ENCODE measurements around the gene SOX13.

SOX13 gene

GRCh38 chr1:204108312-204109141 lies 35.6 kb downstream of the SOX13 start:
- no peak for DNase-seq (ENCODE audit: low read depth)

DNA sequence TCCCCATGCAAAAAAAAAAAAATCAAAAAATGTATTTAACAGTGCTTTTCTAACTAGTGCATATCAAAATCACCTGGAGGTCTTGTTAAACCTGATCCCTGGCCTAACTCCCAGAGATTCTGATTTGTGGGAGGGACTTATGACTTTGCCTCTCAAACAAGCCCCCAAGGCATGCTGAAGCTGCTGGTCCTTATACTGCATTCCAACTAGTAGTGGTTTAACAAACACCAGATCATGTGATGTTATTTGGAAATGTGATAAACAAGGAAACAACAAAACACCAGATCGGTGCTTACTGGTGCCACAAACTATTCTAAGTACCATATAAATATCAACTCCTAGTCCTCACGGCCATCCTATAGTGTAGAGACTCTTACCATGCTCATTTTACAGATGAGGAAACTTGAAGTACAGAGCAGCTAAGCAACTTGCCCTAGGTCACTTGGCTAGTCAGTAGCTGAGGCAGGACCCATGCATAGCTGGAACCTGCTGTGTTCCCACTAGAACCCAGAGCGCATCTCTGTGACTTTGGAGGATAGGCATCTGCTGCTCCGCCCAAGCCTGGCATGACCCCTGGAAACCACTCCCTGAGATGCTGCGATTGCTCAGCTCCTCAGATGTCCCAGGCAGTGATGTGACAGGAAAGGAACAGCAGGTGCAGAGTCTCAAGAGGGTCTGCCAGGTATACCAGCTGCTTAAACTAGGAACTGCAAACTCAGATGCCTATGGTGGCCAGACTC lies 38.1 kb downstream of the SOX13 start:
- no peak for DNase-seq (ENCODE audit: low read depth)

- DNase-seq (ENCODE audit: low read depth) = no peak
Measured at GRCh38 chr1:204112876-204113730, 40.2 kb downstream of the SOX13 start.

GRCh38 chr1:204113896-204114295 lies 41.0 kb downstream of the SOX13 start:
- DNase-seq (ENCODE audit: low read depth) = no peak

DNA sequence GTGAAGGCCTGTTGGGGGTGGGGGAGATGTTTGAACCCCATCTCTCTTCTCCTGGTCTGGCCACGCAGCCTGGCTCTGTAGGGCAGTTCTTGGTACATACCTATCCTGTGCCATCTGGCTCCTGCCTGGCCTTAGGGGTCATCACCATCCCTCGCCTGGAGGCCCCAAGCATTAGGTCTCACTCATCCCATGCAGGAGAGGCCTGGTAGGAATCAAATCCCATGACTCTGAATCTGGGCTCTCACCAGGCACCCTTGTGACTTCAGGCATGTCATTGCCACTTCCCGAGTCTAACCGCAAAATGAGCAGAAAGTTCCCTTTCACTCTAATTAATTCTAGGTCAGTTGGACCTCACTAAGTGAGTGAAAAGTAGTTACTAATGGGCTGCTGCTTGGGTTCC lies 41.7 kb downstream of the SOX13 start:
- DNase-seq (ENCODE audit: low read depth) = no peak

GRCh38 chr1:204115116-204115515 lies 42.2 kb downstream of the SOX13 start:
- no peak for DNase-seq (ENCODE audit: low read depth)

- no peak for DNase-seq (ENCODE audit: low read depth)
Measured at GRCh38 chr1:204116539-204116938, 43.6 kb downstream of the SOX13 start.

- DNase-seq (ENCODE audit: low read depth) = no peak
Measured at GRCh38 chr1:204121840-204122555, 49.1 kb downstream of the SOX13 start.

- no peak for DNase-seq (ENCODE audit: low read depth)
Measured at GRCh38 chr1:204123376-204123775, 50.5 kb downstream of the SOX13 start.

GRCh38 chr1:204124639-204125038 lies 51.7 kb downstream of the SOX13 start:
- no peak for DNase-seq (ENCODE audit: low read depth)

- no peak for DNase-seq (ENCODE audit: low read depth)
Measured at GRCh38 chr1:204125759-204126351, 52.9 kb downstream of the SOX13 start.

DNA sequence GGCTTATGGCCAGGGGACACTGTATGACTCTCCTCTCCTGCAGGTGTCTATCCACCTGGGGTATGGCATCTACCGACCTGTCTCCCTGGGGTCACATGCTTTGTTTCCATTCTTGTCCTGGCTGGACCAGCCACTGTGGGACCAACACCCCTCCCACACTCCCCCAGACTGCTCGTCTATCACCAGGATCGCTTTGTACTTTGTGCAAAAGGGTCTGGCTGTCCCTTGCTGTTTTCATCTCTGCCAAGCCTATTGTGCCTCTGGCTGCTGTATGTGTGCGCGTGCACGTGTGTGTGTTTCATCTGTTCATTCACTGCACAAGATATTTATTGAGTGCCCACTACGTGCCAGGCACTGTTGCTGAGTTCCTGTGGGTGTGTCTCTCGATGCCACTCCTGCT lies 53.5 kb downstream of the SOX13 start:
- DNase-seq (ENCODE audit: low read depth) = no peak

DNA sequence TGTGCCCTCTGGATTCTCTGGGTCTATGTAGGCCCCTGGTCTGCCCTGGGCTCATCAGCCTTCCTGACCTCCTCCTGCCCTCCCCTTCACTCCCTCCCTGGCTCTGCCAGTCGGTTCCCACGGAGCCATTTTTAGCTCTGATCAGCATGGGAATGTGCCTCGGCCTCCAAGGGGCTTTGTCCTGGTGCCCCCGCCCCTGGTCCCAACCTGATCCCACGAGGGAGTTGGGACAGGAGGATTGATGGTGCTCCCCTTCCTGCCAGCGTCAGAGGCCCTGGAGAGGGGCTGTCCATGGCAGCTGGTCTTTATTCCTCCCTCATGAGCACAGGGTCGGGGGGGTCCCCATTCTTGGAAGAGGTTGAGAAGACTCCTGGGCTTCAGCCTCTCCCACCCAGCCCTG lies 54.0 kb downstream of the SOX13 start:
- DNase-seq (ENCODE audit: low read depth) = no peak

DNA sequence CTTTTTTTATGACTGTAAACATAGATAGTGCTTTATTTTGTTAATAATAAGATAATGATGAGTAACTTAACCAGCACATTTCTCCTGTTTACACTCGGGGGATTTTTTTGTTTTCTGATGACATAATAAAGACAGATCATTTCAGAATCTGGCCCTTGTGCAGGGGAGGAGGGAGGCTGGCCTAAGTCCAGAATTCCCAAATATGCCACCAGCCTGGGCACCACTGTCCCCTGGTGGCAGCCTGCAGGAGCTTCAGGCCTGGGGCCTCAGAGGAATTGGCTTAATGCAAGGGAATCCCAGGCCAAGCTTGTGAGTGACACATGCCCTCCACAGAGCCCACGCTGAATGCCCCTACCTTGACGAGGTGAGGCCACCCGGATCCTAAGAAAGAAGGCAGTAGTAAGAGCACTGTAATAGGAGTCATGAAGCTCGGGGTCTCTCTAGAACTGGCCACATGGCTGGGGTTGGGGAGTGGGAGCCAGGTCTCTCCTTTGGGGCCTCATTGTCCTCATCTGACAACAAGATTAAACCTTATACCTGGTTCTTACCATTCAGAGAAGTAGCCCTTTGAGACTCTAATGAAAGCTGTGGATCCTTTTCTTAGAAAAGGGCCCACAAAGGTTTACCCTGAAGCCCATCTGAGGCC lies 54.8 kb downstream of the SOX13 start:
- DNase-seq (ENCODE audit: low read depth) = no peak

GRCh38 chr1:204128464-204128963 lies 55.6 kb downstream of the SOX13 start:
- DNase-seq (ENCODE audit: low read depth) = no peak

- peak; percentile 32 for DNase-seq (ENCODE audit: low read depth)
Measured at GRCh38 chr1:204128964-204129896, 56.3 kb downstream of the SOX13 start.

DNA sequence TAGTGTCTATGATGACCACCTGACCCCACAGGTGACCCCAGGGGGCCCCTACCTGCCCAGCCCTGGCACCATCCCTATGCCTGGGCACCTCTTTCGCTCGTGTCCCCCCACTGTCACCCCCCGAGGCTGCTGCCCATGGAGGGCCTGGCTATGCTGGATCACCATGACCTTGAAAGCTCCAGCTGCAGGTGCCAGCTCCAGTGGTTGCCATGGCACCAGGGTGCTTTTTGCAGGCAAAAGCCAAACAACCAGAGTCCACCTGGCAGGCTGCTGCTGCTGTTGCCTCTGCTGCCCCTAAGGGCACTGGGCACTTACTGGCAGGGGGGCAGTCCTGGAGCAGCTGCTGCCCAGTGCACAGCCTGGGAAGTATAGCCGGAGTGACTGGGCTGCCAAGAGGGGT lies 57.3 kb downstream of the SOX13 start:
- DNase-seq (ENCODE audit: low read depth) = no peak

DNA sequence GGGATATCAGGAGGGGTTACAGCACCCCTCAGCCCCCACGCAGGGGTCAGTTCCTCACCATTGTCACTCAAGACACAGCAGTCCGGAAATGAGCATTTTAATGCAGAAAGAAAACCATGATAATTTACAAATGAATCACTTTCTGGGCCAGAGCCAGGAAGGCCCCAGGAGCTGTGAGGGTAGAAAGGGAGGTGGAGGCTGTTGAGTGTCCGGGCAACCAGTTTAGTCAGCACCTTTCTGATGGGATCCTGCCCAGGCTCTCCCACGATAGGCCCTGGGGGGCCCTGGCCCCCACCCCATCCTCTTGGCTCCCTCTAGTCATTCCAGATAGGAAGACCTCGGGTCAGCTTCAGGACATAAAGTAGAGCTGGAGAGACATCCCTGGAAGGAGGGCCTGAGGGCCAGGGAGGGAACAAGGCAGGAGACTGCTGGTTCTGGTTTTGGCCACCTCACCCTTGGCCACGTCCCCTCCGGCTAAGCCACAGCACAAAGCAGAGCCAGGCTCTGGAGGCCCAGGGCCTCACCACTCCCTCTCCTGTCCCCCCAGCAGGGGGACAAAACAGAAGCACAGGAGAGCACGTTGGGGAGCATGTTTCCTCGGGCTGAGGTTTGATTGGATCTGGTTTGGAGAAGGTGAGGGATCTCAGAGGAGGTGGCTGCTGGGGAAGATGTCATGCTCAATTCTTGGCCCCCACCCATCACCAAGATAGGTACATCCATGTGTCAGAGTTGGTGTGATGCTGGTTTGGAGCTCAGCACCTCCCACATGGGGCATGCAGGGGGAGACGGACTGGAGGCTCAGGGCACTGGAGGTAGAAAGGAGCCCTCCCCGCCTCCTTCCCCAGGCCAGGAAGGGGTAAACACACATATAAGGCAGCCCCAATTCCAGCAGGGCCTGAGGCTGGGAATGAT lies 58.3 kb downstream of the SOX13 start:
- DNase-seq (ENCODE audit: low read depth) = no peak

DNA sequence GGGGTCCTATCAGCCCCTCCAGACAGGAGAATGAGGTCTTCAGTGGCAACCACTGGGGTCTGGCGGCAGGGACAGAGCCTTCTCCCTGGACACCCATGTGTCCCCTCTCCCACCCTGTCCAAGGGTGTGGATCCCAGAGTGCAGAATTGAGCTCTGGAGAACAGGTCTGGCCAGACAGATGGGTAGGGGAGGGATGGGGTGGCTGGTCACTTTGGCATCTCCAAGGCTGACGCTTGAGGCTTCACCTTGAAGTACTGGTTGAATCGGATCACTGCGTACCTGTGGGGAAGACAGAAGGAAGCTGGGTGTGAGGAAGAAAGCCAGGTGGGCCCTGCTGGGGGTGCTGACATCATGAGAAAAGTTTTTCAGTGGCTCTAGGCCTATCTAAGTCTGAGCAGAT lies 59.1 kb downstream of the SOX13 start:
- DNase-seq (ENCODE audit: low read depth) = no peak
